Liver (tissue), 9 donors: ENCODE data around the gene RAD51. TPM values are rescaled to one million over a fixed set of nuclear protein-coding genes. Genes with fewer than 3 reads are reported as not detected.

Experiments used
- DNase-seq: peaks from one replicate; pipeline ENCODE4 v3.0.0-alpha.2; 2017; ENCODE audit warnings: low spot score
- H3K27ac ChIP-seq, 2 donors: one replicate each; pipeline ENCODE4 v1.7.0; 2013; ENCODE audit warnings: inconsistent platforms in 2 of 2, low read length in 2 of 2, control low read depth in 1 of 2, low read depth in 1 of 2, mild to moderate bottlenecking in 1 of 2
- H3K27me3 ChIP-seq, 4 donors: one replicate each; pipeline versions ENCODE4 v1.6.1 to v1.7.0; 2013; ENCODE audit warnings: low read length in 3 of 4, inconsistent platforms in 1 of 4, mild to moderate bottlenecking in 1 of 4, moderate library complexity in 1 of 4; ENCODE audit not compliant: control insufficient read depth in 4 of 4, insufficient read depth in 4 of 4
- H3K36me3 ChIP-seq, 4 donors: one replicate each; pipeline versions ENCODE4 v1.6.1 to v1.7.0; 2013; ENCODE audit warnings: low read length in 3 of 4, mild to moderate bottlenecking in 3 of 4, low read depth in 1 of 4, moderate library complexity in 1 of 4; ENCODE audit not compliant: control insufficient read depth in 4 of 4, insufficient read depth in 3 of 4
- H3K4me1 ChIP-seq, 4 donors: one replicate each; pipeline versions ENCODE4 v1.6.1 to v1.7.0; 2013; ENCODE audit warnings: low read length in 3 of 4, mild to moderate bottlenecking in 3 of 4, moderate library complexity in 1 of 4; ENCODE audit not compliant: control insufficient read depth in 4 of 4, insufficient read depth in 4 of 4
- H3K4me3 ChIP-seq, 3 donors: one replicate each; pipeline versions ENCODE4 v1.6.1 to v1.7.0; 2013; ENCODE audit warnings: low read length in 3 of 3, control low read depth in 1 of 3, low read depth in 1 of 3, mild to moderate bottlenecking in 1 of 3
- H3K9ac ChIP-seq, 2 donors: one replicate each; pipeline ENCODE4 v1.7.0; 2013; ENCODE audit warnings: low read length in 2 of 2, mild to moderate bottlenecking in 2 of 2, moderate library complexity in 2 of 2, control low read depth in 1 of 2, low read depth in 1 of 2
- H3K9me3 ChIP-seq, 4 donors: one replicate each; pipeline versions ENCODE4 v1.6.1 to v1.7.0; 2013; ENCODE audit warnings: low read length in 3 of 4; ENCODE audit not compliant: control insufficient read depth in 4 of 4
- ATF3 ChIP-seq: IDR thresholded peaks from 2 replicates; pipeline ENCODE4 v1.6.1; 2016; ENCODE audit warnings: antibody characterized with exemption
- EGR1 ChIP-seq, 2 donors: IDR thresholded peaks; 2 replicates each; pipeline ENCODE4 v1.6.1; 2016 to 2018; ENCODE audit warnings: antibody characterized with exemption in 2 of 2, low read depth in 2 of 2
- FOXA1 ChIP-seq: IDR thresholded peaks from 2 replicates; pipeline ENCODE4 v1.6.1; 2016; ENCODE audit warnings: antibody characterized with exemption
- FOXA2 ChIP-seq: IDR thresholded peaks from 2 replicates; pipeline ENCODE4 v1.6.1; 2016; ENCODE audit warnings: antibody characterized with exemption
- GABPA ChIP-seq, 2 donors: IDR thresholded peaks in 1 of 2; conservative IDR thresholded peaks in 1 of 2; 2 replicates each; pipeline ENCODE4 v1.6.1; 2016; ENCODE audit warnings: antibody characterized with exemption in 2 of 2, mild to moderate bottlenecking in 1 of 2, moderate library complexity in 1 of 2
- HNF4A ChIP-seq, 2 donors: conservative IDR thresholded peaks; 2 replicates each; pipeline ENCODE4 v1.6.1; 2016; ENCODE audit warnings: antibody characterized with exemption in 2 of 2, mild to moderate bottlenecking in 2 of 2
- HNF4G ChIP-seq: IDR thresholded peaks from 2 replicates; pipeline ENCODE4 v1.6.1; 2016; ENCODE audit warnings: antibody characterized with exemption
- JUND ChIP-seq, 2 donors: IDR thresholded peaks; 2 replicates each; pipeline ENCODE4 v1.6.1; 2016; ENCODE audit warnings: antibody characterized with exemption in 2 of 2
- NR2F2 ChIP-seq: IDR thresholded peaks from 2 replicates; pipeline ENCODE4 v1.6.1; 2016; ENCODE audit warnings: antibody characterized with exemption
- RAD21 ChIP-seq, 2 donors: IDR thresholded peaks; 2 replicates each; pipeline ENCODE4 v1.6.1; 2016; ENCODE audit warnings: antibody characterized with exemption in 2 of 2, mild to moderate bottlenecking in 2 of 2
- RXRA ChIP-seq, 2 donors: IDR thresholded peaks; 2 replicates each; pipeline ENCODE4 v1.6.1; 2017 to 2018; ENCODE audit warnings: antibody characterized with exemption in 2 of 2, mild to moderate bottlenecking in 1 of 2
- SP1 ChIP-seq: IDR thresholded peaks from 2 replicates; pipeline ENCODE4 v1.6.1; 2018; ENCODE audit warnings: antibody characterized with exemption, mild to moderate bottlenecking
- TAF1 ChIP-seq: conservative IDR thresholded peaks from 2 replicates; pipeline ENCODE4 v1.6.1; 2016; ENCODE audit warnings: antibody characterized with exemption, mild to moderate bottlenecking
- YY1 ChIP-seq: IDR thresholded peaks from 2 replicates; pipeline ENCODE4 v1.6.1; 2016; ENCODE audit warnings: antibody characterized with exemption, mild to moderate bottlenecking
- ZBTB33 ChIP-seq: IDR thresholded peaks from 2 replicates; pipeline ENCODE4 v1.6.1; 2016; ENCODE audit warnings: antibody characterized with exemption
- WGBS: extraction: QIAGEN DNeasy Blood & Tissue Kit; methylation state at CpG from one replicate; pipeline ENCODE4 v1.1.7; 2013; 5-methylcytosine and 5-hydroxymethylcytosine counted together
- polyA plus RNA-seq, 2 donors: library from polyadenylated mRNA; stranded (reverse) in 1 of 2; unstranded in 1 of 2; fragments of 200-250 nt in 1 of 2; fragments of >200 nt in 1 of 2; fragmentation: Nextera tagmentation in 1 of 2; extraction: Ambion mirVana in 1 of 2; gene quantifications; one replicate each; pipeline versions ENCODE4 v1.2.1 to v1.2.3, GENCODE V29; 2013 to 2015
- total RNA-seq, 2 donors: library from RNA; depleted of rRNA; stranded (reverse); fragments of >200 nt; gene quantifications; one replicate each; pipeline ENCODE4 v1.2.3, GENCODE V29; 2014
- TF ChIP-seq, protein P1 (sequence below): IDR thresholded peaks from 2 replicates; pipeline ENCODE4 v1.6.1; 2016; ENCODE audit warnings: antibody characterized with exemption, mild to moderate bottlenecking
- TF ChIP-seq, protein P2 (sequence below): fragments of 150-350 bp; IDR thresholded peaks from 2 replicates; pipeline ENCODE4 v1.5.1; 2017; ENCODE audit warnings: improper control_type of control experiment, low read depth, low read length; ENCODE audit not compliant: missing input control
- TF ChIP-seq, protein P3 (sequence below): IDR thresholded peaks from 2 replicates; pipeline ENCODE4 v1.6.1; 2016; ENCODE audit warnings: antibody characterized with exemption
- donor health status: healthy.
- donor health status: healthy.
- donor health status: healthy.
- donor health status: healthy.
- donor health status: healthy.

RAD51 gene
- total and polyA plus RNA-seq, 4 donors = 0.25 to 11.3 (median 0.69) TPM

- Histone ChIP-seq H3K27me3 (no peaks in the 10 kb centered on the region), H3K4me3 (no peak overlapping the region), H3K9me3 (no peaks in the 10 kb centered on the region), H3K27ac (no peak overlapping the region), H3K9ac (no peak overlapping the region), H3K4me1 (peaks cover 8 to 18% (median 14%) of the 10 kb centered on the region in 4 donors), H3K36me3 (no peaks in the 10 kb centered on the region)
- 94% methylated on average over 7 of the region's 7 CpGs for WGBS
- DNase-seq = no peak
- TF ChIP-seq FOXA2 (no peak), RAD21 (IDR thresholded peaks at IDR 0.05) (no peak), NR2F2 (no peak), EGR1 (IDR thresholded peaks at IDR 0.05; ENCODE audit: low read depth in 2 of 2) (no peak), HNF4A (conservative IDR thresholded peaks at IDR 0.05) (no peak), GABPA (IDR thresholded peaks at IDR 0.05 in 1 of 2, conservative IDR thresholded peaks at IDR 0.05 in 1 of 2) (no peak), TAF1 (no peak), HNF4G (no peak), SP1 (no peak), RXRA (IDR thresholded peaks at IDR 0.05) (no peak), ATF3 (no peak), ZBTB33 (no peak), FOXA1 (no peak), JUND (IDR thresholded peaks at IDR 0.05) (no peak), YY1 (no peak)
- TF ChIP-seq, protein P1, sequence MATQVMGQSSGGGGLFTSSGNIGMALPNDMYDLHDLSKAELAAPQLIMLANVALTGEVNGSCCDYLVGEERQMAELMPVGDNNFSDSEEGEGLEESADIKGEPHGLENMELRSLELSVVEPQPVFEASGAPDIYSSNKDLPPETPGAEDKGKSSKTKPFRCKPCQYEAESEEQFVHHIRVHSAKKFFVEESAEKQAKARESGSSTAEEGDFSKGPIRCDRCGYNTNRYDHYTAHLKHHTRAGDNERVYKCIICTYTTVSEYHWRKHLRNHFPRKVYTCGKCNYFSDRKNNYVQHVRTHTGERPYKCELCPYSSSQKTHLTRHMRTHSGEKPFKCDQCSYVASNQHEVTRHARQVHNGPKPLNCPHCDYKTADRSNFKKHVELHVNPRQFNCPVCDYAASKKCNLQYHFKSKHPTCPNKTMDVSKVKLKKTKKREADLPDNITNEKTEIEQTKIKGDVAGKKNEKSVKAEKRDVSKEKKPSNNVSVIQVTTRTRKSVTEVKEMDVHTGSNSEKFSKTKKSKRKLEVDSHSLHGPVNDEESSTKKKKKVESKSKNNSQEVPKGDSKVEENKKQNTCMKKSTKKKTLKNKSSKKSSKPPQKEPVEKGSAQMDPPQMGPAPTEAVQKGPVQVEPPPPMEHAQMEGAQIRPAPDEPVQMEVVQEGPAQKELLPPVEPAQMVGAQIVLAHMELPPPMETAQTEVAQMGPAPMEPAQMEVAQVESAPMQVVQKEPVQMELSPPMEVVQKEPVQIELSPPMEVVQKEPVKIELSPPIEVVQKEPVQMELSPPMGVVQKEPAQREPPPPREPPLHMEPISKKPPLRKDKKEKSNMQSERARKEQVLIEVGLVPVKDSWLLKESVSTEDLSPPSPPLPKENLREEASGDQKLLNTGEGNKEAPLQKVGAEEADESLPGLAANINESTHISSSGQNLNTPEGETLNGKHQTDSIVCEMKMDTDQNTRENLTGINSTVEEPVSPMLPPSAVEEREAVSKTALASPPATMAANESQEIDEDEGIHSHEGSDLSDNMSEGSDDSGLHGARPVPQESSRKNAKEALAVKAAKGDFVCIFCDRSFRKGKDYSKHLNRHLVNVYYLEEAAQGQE = no peak
- TF ChIP-seq, protein P2, sequence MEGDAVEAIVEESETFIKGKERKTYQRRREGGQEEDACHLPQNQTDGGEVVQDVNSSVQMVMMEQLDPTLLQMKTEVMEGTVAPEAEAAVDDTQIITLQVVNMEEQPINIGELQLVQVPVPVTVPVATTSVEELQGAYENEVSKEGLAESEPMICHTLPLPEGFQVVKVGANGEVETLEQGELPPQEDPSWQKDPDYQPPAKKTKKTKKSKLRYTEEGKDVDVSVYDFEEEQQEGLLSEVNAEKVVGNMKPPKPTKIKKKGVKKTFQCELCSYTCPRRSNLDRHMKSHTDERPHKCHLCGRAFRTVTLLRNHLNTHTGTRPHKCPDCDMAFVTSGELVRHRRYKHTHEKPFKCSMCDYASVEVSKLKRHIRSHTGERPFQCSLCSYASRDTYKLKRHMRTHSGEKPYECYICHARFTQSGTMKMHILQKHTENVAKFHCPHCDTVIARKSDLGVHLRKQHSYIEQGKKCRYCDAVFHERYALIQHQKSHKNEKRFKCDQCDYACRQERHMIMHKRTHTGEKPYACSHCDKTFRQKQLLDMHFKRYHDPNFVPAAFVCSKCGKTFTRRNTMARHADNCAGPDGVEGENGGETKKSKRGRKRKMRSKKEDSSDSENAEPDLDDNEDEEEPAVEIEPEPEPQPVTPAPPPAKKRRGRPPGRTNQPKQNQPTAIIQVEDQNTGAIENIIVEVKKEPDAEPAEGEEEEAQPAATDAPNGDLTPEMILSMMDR = no peak
- TF ChIP-seq, protein P3, sequence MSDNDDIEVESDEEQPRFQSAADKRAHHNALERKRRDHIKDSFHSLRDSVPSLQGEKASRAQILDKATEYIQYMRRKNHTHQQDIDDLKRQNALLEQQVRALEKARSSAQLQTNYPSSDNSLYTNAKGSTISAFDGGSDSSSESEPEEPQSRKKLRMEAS = no peak
Observed at GRCh38 chr15:40697916-40698315, 2.9 kb downstream of the RAD51 start.
